Measurements from ENCODE around the gene STK11. TPM values are rescaled to one million over a fixed set of nuclear protein-coding genes. Genes with fewer than 3 reads are reported as not detected.

The STK11 gene
- total RNA-seq, 5 donors from 2014 or later (not counting 1 experiment from before 2014, with no cell fraction given): 70.2 to 115 (median 99.5) TPM

DNA sequence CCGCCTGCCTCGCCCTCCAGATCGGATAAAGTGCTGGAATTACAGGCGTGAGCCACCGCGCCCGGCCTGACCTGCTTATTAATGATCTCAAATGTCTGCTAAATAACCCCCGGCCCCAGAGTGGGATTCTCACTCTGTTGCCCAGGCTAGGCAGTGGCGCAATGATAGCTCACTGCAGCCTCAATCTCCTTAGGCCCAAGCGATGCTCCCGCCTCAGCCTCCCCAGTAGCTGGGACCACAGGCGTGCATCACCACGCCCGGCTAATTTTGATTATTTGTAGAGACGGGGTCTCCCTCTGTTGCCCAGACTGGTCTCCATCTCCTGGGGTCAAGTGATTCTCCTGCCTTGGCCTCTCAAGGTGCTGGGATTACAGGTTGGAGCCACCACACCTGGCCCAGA, 35.3 kb downstream of the STK11 start:
- Histone ChIP-seq H3K36me3 (ENCODE audit: control insufficient read depth in 2 of 2, extremely low read depth in 1 of 2, insufficient read depth in 1 of 2, low read length in 1 of 2) (peaks cover 4 to 10% of the 10 kb centered on the region in 2 donors), H3K27ac (ENCODE audit: low read length) (no peak overlapping the region), H3K9me3 (no peaks in the 10 kb centered on the region), H3K4me1 (ENCODE audit: control insufficient read depth in 1 of 2, extremely low read depth in 1 of 2, insufficient read depth in 2 of 2, low read length in 2 of 2) (peaks cover 18 to 84% of the 10 kb centered on the region in 2 experiments), H3K27me3 (replicated peaks in 1 of 2; ENCODE audit: control insufficient read depth in 2 of 2, extremely low read depth in 1 of 2, insufficient read depth in 2 of 2, low read length in 1 of 2) (peaks cover 2 to 34% of the 10 kb centered on the region in 2 experiments), H3K4me3 (ENCODE audit: control insufficient read depth in 1 of 2, extremely low read depth in 1 of 2, low read length in 1 of 2) (peak overlapping the region; percentile 35 to 45)
- Mint-ChIP-seq H3K27ac (peak overlapping the region in 1 of 2 donors; percentile 89), H3K9me3 (no peaks in the 10 kb centered on the region), H3K36me3 (no peaks in the 10 kb centered on the region), H3K27me3 (peaks cover 5 to 8% of the 10 kb centered on the region in 2 donors), H3K4me3 (peak overlapping the region; percentile 81 to 93 (median 88)), H3K4me1 (peaks cover 24 to 47% (median 46%) of the 10 kb centered on the region in 3 donors)
- POLR2A ChIA-PET: interaction anchor here (0.6 to 1.1 kb wide), 3 partner anchors 28 to 394 kb away, joined by 3 to 5 read pairs (median 3); partner anchors contain the start of gene CIRBP (in 1 of the 2)
- CTCF ChIA-PET: interaction anchor here in 1 of 2 donors (1.0 kb wide), 1 partner anchor 21 kb away, joined by 3 read pairs; no protein-coding TSS in a partner anchor
- ATAC-seq (replicated peaks in 1 of 4): no peak
- WGBS (ENCODE audit: insufficient coverage): 75% methylated on average over 14 of the region's 15 CpGs
- no peak for DNase-seq

DNA sequence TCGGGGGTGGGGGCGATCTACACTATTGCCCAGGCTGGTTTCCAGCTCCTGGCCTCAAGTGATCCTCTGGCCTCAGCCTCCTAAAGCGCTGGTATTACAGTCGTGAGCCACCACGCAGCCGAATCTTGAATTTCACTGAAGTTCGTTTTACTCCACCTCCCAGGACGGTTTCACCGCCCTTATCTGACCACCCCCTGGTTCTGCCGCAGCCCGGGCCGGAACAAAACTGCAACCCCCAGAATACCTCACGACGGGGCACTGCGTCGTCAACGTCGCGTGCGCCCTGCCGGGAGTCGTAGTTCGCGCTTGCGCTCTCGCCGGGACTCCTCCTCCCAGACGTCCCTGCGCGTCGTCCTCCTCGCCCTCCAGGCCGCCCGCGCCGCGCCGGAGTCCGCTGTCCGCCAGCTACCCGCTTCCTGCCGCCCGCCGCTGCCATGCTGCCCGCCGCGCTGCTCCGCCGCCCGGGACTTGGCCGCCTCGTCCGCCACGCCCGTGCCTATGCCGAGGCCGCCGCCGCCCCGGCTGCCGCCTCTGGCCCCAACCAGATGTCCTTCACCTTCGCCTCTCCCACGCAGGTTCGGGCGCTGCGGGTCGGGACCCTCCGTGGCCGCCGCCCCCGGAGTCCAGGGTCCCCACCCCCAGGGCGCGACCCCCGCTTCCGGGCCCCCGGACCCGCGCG, 36.0 kb downstream of the STK11 start, which contains the start of gene ATP5F1D:
Gene ATP5F1D, plus strand, starts transcription at position 335 of the 679 bp plus-strand sequence. Its CDS starts 100 bp downstream, at position 435.
- H3K4me1 Mint-ChIP-seq: peaks cover 24 to 47% (median 46%) of the 10 kb centered on the region in 3 donors
- Histone ChIP-seq H3K4me3 (ENCODE audit: control insufficient read depth in 1 of 2, extremely low read depth in 1 of 2, low read length in 1 of 2) (peak within 1 kb of the TSS; percentile 45 to 69), H3K27ac (ENCODE audit: low read length) (peak within 1 kb of the TSS; percentile 23), H3K4me1 (ENCODE audit: control insufficient read depth in 1 of 2, extremely low read depth in 1 of 2, insufficient read depth in 2 of 2, low read length in 2 of 2) (peaks cover 18 to 82% of the 10 kb centered on the region in 2 experiments), H3K9me3 (no peaks in the 10 kb centered on the region), H3K36me3 (ENCODE audit: control insufficient read depth in 2 of 2, extremely low read depth in 1 of 2, insufficient read depth in 1 of 2, low read length in 1 of 2) (peaks cover 4 to 10% of the 10 kb centered on the region in 2 donors), H3K27me3 (replicated peaks in 1 of 2; ENCODE audit: control insufficient read depth in 2 of 2, extremely low read depth in 1 of 2, insufficient read depth in 2 of 2, low read length in 1 of 2) (peaks cover 2 to 27% of the 10 kb centered on the region in 2 experiments)
- ATAC-seq (replicated peaks in 1 of 4) (peak; percentile 67 to 75 (median 74)), DNase-seq (peak; percentile 81 to 96 (median 86))
- peak within 1 kb of the TSS; percentile 75 to 89 for H3K27ac Mint-ChIP-seq
- no peaks in the 10 kb centered on the region for H3K36me3 Mint-ChIP-seq
- H3K9me3 Mint-ChIP-seq: no peaks in the 10 kb centered on the region
- H3K4me3 Mint-ChIP-seq: peak within 1 kb of the TSS; percentile 87 to 93 (median 88)
- ChIA-PET CTCF (interaction anchor here (0.5 to 1.0 kb wide), 2 partner anchors 21 to 214 kb away, joined by 3 to 4 read pairs; no protein-coding TSS in a partner anchor), POLR2A (no interaction called here)
- peaks cover 5 to 8% of the 10 kb centered on the region in 2 donors for H3K27me3 Mint-ChIP-seq
- WGBS (ENCODE audit: insufficient coverage): under 1% methylated on average over 65 of the region's 79 CpGs

DNA sequence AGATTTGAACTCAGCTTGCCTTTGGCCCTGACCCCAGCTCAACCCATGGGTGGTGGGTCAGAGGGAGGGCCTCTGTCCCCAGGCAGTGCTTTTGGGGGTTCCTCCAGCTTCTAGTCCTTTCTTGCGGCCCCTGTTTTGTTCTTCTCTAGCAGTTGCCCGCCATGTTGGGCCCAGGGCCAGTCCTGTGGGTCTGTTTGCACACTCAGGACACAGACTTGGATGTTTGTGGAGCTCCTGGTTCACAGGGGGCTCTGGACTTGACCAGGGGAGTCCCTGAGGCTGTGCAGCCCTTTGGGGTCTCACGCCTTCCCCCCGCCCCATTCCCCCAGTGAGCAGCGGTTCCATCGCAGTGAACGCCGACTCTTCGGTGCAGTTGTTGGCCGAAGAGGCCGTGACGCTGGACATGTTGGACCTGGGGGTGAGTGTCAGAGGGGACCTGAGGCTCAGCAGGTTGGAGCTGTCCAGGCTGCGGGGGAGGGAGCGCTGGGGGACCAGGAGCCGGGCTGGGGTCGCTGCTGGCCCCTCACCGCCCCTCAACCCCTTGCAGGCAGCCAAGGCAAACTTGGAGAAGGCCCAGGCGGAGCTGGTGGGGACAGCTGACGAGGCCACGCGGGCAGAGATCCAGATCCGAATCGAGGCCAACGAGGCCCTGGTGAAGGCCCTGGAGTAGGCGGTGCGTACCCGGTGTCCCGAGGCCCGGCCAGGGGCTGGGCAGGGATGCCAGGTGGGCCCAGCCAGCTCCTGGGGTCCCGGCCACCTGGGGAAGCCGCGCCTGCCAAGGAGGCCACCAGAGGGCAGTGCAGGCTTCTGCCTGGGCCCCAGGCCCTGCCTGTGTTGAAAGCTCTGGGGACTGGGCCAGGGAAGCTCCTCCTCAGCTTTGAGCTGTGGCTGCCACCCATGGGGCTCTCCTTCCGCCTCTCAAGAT, 38.5 kb downstream of the STK11 start:
- peak; percentile 72 to 92 (median 84) for DNase-seq
- H3K4me1 ChIP-seq (ENCODE audit: control insufficient read depth in 1 of 2, extremely low read depth in 1 of 2, insufficient read depth in 2 of 2, low read length in 2 of 2): peaks cover 18 to 77% of the 10 kb centered on the region in 2 experiments

DNA sequence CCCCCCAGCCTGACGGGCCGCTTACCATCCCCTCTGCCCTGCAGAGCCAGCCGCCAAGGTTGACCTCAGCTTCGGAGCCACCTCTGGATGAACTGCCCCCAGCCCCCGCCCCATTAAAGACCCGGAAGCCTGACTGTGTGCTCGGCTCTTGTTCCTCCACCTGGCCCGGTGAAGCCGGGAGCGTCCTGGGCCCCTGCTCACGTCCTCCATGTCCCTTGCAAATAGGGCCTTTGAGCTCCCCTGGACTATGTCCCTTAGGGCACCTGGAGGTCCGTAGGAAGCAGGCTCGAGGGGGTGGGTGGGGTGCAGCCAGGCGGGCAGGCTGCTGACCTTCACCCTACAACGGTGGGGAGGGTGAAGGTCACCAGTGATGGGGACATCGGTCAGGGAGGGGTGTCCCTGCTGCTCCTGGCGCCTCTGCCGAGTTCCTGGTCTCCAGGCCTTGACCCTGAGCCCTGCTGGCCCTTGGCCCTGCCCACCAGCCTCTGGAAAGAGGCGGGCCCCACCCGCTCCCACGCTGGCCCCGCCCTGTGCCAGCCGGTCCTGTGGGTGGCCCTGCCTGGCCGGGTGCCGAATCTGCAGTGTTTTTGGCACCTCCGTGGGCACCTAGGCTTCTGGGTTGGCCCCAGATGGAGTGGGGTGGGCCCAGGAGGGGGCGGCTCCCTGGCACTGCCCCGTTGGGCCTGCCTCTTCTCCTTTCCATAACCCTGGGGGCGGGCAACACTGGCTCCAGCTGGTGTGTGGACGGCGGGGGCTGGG, 39.3 kb downstream of the STK11 start:
- H3K27me3 Mint-ChIP-seq: no peaks in the 10 kb centered on the region
- H3K4me1 Mint-ChIP-seq: peaks cover 11 to 33% (median 32%) of the 10 kb centered on the region in 3 donors
- peaks cover 4 to 10% of the 10 kb centered on the region in 2 donors for H3K36me3 ChIP-seq (ENCODE audit: control insufficient read depth in 2 of 2, extremely low read depth in 1 of 2, insufficient read depth in 1 of 2, low read length in 1 of 2)
- H3K9me3 ChIP-seq: no peaks in the 10 kb centered on the region
- peak overlapping the region; percentile 80 to 92 for H3K27ac Mint-ChIP-seq
- DNase-seq: peak in 4 of 35 experiments; percentile 14 to 37 (median 22)
- H3K27ac ChIP-seq (ENCODE audit: low read length): peak overlapping the region; percentile 58
- CTCF ChIA-PET: interaction anchor here (0.6 to 3.8 kb wide), 12 partner anchors 8 to 148 kb away, joined by 3 to 115 read pairs (median 4); partner anchors contain the start of gene CIRBP (in 1 of the 2)
- H3K27me3 ChIP-seq (replicated peaks in 1 of 2; ENCODE audit: control insufficient read depth in 2 of 2, extremely low read depth in 1 of 2, insufficient read depth in 2 of 2, low read length in 1 of 2): peaks cover 0 to 7% of the 10 kb centered on the region in 2 experiments
- peak overlapping the region; percentile 43 to 59 (median 56) for H3K4me3 Mint-ChIP-seq
- ATAC-seq (replicated peaks in 1 of 4): no peak
- WGBS (ENCODE audit: insufficient coverage): 54% methylated on average over 18 of the region's 31 CpGs
- no peaks in the 10 kb centered on the region for H3K36me3 Mint-ChIP-seq
- H3K9me3 Mint-ChIP-seq: no peaks in the 10 kb centered on the region
- peaks cover 18 to 70% of the 10 kb centered on the region in 2 experiments for H3K4me1 ChIP-seq (ENCODE audit: control insufficient read depth in 1 of 2, extremely low read depth in 1 of 2, insufficient read depth in 2 of 2, low read length in 2 of 2)
- POLR2A ChIA-PET: interaction anchor here (0.5 to 2.7 kb wide), 6 partner anchors 8 to 27 kb away, joined by 3 to 58 read pairs (median 10); partner anchors contain the start of gene CIRBP (in 2 of the 2)
- H3K4me3 ChIP-seq (ENCODE audit: control insufficient read depth in 1 of 2, extremely low read depth in 1 of 2, low read length in 1 of 2): no peak overlapping the region

More for the DNA sequence above, 38.5 kb downstream of the STK11 start:
- H3K4me3 Mint-ChIP-seq: peak overlapping the region; percentile 43 to 93 (median 59)
- 64% methylated on average over 30 of the region's 33 CpGs for WGBS (ENCODE audit: insufficient coverage)
- Histone ChIP-seq H3K36me3 (ENCODE audit: control insufficient read depth in 2 of 2, extremely low read depth in 1 of 2, insufficient read depth in 1 of 2, low read length in 1 of 2) (peaks cover 4 to 10% of the 10 kb centered on the region in 2 donors), H3K9me3 (no peaks in the 10 kb centered on the region), H3K4me3 (ENCODE audit: control insufficient read depth in 1 of 2, extremely low read depth in 1 of 2, low read length in 1 of 2) (no peak overlapping the region), H3K27me3 (replicated peaks in 1 of 2; ENCODE audit: control insufficient read depth in 2 of 2, extremely low read depth in 1 of 2, insufficient read depth in 2 of 2, low read length in 1 of 2) (peaks cover 0 to 11% of the 10 kb centered on the region in 2 experiments), H3K27ac (ENCODE audit: low read length) (peak overlapping the region; percentile 58)
- H3K4me1 Mint-ChIP-seq: peaks cover 16 to 38% (median 38%) of the 10 kb centered on the region in 3 donors
- POLR2A ChIA-PET: interaction anchor here (0.5 to 2.7 kb wide), 6 partner anchors 9 to 28 kb away, joined by 3 to 58 read pairs (median 10); partner anchors contain the start of gene CIRBP (in 2 of the 2)
- peak overlapping the region; percentile 80 to 92 for H3K27ac Mint-ChIP-seq
- H3K36me3 Mint-ChIP-seq: no peaks in the 10 kb centered on the region
- CTCF ChIA-PET: interaction anchor here (0.5 to 3.8 kb wide), 13 partner anchors 9 to 147 kb away, joined by 3 to 115 read pairs (median 5); partner anchors contain the start of gene CIRBP (in 1 of the 2)
- ATAC-seq (replicated peaks in 1 of 4): peak; percentile 38 to 41 (median 39)
- no peaks in the 10 kb centered on the region for H3K9me3 Mint-ChIP-seq
- H3K27me3 Mint-ChIP-seq: no peaks in the 10 kb centered on the region

DNA sequence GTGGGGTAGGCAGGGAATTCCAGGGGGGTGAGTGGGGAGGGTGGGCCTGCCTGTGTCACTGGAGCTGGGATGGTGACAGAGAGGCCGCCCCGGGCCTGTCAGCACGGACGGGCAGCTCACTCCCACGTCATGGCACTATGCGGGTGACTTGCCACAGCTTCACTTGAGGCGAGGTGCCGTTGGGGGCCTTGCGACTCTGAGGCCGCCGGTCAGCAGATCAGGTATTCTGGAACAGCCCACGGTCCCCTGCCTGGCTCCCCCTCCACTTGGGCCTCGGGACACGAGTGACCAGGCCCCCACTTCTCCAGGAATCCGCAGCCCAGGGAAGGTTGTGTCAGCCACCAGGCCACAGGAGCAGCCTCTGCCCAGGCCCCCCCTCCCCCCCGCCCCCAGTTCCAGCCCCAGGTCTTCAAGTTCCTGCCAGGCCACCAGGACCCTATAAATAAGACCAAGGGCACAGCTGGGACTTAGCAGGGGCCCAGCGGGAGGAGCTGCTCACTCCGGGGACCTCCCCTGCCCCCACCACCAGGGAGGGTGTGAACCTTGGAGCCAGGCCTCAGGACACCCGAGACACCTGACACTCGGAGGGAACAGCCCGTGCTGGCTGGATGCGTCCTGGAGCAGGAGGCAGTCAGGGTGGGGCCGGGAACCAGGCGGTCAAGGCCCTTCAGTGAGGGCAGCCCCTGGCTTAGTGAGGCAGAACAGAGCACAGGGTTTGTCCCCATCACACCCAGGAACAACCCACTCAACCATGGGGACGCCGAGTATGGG, 40.1 kb downstream of the STK11 start:
- no peaks in the 10 kb centered on the region for H3K9me3 Mint-ChIP-seq
- no peaks in the 10 kb centered on the region for H3K27me3 Mint-ChIP-seq
- no peaks in the 10 kb centered on the region for H3K9me3 ChIP-seq
- peaks cover 0 to 6% of the 10 kb centered on the region in 2 experiments for H3K27me3 ChIP-seq (replicated peaks in 1 of 2; ENCODE audit: control insufficient read depth in 2 of 2, extremely low read depth in 1 of 2, insufficient read depth in 2 of 2, low read length in 1 of 2)
- ATAC-seq (replicated peaks in 1 of 4) (no peak), DNase-seq (no peak)
- H3K36me3 Mint-ChIP-seq: no peaks in the 10 kb centered on the region
- WGBS (ENCODE audit: insufficient coverage): 87% methylated on average over 19 of the region's 26 CpGs
- no peak overlapping the region for H3K4me3 Mint-ChIP-seq
- peaks cover 4 to 10% of the 10 kb centered on the region in 2 donors for H3K36me3 ChIP-seq (ENCODE audit: control insufficient read depth in 2 of 2, extremely low read depth in 1 of 2, insufficient read depth in 1 of 2, low read length in 1 of 2)
- peak overlapping the region; percentile 58 for H3K27ac ChIP-seq (ENCODE audit: low read length)
- peaks cover 11 to 31% (median 31%) of the 10 kb centered on the region in 3 donors for H3K4me1 Mint-ChIP-seq
- POLR2A ChIA-PET: interaction anchor here (1.8 to 2.7 kb wide), 2 partner anchors 23 to 24 kb away, joined by 20 to 58 read pairs; partner anchors contain the start of gene CIRBP (in 2 of the 2)
- CTCF ChIA-PET: interaction anchor here (0.6 to 3.8 kb wide), 3 partner anchors 21 to 28 kb away, joined by 4 to 115 read pairs (median 28); no protein-coding TSS in a partner anchor
- H3K4me3 ChIP-seq (ENCODE audit: control insufficient read depth in 1 of 2, extremely low read depth in 1 of 2, low read length in 1 of 2): no peak overlapping the region
- H3K27ac Mint-ChIP-seq: no peak overlapping the region
- H3K4me1 ChIP-seq (ENCODE audit: control insufficient read depth in 1 of 2, extremely low read depth in 1 of 2, insufficient read depth in 2 of 2, low read length in 2 of 2): peaks cover 18 to 63% of the 10 kb centered on the region in 2 experiments

All from T-cell (primary cell).